NCI-H1436 (cell line): Measurements from ENCODE around the gene SCUBE3.

Experiments used
- DNase-seq: peaks from one replicate; lab custom pipeline; 2025; lab: John Stamatoyannopoulos, UW

The SCUBE3 gene

DNA sequence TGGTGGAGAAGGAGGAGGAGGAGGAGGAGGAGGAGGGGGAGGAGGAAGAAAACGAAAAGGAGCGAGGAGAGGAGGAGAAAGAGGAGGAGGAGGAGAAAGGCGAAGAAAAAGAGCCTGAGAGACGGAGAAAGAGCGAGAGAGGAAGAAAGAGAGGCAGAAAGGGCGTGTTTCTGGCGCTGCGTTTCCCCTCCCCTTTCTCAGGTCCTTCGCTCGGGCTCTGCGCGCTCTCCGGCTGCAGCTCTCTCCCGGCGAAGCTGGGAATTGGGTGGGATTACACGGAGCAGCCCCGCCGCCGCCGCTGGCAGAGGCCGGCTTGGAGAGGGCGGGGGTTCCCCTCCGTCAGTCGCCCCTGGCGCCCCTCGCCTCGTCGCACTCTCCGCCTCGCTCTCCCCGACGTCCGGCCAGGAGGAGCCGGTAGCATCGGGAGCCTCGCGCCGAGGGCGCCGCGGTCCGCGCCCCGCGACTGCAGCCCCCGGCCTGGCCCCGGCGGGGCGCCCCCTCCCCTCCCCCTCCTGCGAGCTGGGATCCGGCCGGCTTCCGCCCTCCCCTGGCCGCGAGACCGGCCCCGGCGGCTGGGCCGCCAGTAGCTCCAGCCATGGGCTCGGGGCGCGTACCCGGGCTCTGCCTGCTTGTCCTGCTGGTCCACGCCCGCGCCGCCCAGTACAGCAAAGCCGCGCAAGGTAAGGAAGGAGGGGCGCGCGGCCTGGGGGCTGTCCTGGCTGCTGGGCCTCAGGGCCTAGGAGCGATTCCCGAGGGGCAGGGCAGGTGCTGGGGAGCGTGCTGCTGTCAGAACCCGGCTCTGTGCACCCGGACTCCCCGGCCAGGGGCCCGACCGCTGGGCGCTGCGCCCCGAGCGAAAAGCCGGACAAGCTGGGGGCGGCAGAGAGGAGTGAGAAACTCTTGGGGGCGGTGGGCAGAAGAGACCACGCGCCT, at the start of gene SCUBE3:
TSS of gene SCUBE3 (plus strand) at position 133 of the 933 bp plus-strand sequence. CDS start at position 596, 463 bp downstream.
- DNase-seq, result peak; percentile 9

DNA sequence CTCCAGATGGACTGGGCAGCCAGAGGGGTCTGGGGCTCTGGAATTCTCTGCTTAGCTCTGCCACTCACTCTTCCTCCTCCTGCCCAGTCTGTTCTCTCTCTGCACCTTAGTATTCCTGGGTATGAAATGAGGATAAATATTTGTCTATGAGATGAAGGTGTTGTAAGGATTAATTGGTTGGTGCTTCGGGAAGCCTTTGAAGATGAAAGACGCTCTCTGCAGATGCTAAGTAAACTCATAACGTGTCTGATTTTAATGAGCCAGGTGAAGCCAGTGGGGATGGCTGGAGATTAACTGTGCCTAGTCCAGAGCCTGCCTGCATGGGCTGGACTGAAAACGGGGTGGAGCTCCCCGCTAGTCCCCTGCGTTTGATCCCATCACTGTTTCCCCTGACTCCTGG, 49.5 kb upstream of the SCUBE3 start:
- DNase-seq, result no peak

DNA sequence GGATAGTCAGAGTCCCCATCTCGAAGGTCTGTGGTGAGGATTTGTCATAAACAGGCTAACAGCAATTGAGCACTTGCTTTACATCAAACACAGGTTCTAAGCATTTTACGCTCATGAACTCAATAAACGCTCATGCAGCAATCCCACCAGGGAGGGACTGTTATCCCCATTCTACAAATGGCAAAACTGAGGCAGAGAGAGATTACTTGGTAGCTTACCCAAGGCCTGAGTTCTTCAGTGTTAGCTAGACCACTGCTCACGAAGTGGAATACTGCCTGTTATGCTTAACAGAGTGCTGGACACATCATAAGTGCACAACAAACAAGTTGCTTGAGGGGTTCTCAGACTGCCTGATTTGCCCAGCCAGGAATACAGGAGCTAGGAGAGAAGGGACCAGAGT, 48.9 kb upstream of the SCUBE3 start:
- no peak for DNase-seq

DNA sequence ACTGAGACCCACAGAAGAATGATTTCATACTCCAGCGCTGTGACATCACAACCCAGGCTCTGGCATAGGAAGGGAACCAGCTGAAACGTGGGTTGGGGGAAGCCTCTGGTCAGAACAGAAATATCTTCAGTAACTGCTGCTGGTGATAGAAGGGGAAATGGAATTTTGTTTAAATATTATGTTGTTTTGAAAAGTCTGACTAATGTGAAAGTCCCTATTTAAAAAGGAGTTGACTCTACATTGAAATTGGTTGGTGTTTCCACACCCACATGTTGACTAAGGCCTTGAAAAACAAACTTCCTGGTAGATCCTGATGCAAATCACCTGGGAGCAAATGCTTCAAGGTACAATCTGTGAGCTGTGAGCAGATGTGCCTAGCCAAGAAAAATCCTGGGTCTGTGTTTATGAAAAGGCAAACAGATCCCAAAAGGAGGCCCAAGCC, 48.1 kb upstream of the SCUBE3 start:
- no peak for DNase-seq

DNA sequence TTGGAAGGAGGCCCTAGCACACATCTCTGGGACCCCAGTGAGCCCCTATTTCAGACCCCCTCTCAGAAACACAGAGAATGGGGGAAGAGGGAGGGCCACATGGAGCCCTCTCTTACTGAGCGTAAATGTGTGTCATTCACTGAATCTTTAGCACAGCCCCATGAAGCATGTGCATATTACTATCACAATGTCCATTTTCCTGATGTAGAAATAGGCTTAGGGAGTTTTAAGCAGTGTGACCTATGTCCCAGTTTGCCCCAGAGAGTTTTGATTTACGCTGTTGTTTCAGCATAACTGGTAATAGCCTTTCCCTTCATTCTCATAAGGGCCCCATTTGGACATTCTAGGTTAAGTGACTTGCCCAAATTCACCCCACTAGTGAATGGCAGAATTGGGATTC, 47.6 kb upstream of the SCUBE3 start:
- no peak for DNase-seq

DNA sequence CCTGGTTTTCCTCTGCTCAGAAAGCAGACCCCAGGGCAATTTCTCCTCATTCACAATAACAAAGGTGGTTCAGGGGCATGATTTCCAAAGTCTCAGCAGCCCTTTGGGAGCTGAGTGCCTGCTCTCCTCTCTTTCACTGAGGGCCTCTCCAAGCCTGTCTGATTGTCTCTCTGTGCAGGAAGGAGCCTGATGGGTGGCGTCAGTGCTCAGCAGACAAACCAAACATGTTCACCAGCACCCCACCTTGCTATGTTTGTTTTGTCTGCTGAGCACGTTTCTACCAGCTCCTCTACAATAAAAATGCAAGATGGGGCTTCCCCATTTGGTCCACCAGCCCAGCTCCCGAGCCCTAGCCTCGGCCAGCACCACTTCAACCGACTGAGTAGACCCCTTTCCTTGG, 47.2 kb upstream of the SCUBE3 start:
- no peak for DNase-seq

DNA sequence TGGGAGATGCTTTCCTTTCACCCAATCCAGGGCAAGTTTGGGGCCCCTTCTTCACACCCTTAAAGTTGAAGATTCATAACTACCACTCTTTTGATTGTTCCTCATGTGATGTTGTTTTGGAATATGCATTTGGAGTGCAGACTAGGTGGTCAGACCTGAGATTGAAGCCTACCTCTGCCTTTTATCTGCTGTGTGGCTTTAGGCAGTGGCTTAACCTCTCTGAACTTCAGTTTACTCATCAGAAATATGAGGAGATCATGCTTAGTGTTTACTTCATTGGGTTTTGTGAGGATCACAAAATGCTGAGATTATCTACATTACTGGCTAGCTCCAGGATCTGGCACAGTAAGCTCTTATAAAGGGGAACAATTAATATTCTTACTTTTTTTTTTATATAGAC, 46.3 kb upstream of the SCUBE3 start:
- DNase-seq, result no peak

DNA sequence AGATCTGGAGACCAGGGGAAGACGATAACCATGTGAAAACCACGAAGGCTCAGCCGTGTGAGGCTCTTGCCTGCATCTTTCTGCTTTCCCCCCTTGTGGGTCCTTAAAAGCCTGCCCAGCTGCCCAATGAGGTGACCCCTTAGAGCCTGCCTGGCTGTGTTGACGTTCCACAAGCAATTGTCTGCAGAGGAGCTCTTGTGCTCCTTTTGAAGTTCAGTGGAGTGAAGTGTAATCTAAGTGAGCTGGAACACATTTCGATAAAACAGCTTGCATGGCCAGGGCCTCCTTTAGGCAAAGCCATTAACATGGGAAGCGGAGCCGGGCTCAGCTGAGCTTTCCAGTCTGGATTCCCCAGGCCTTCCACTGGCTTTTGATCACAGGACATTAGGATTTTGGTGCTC, 45.3 kb upstream of the SCUBE3 start:
- DNase-seq, result no peak

DNA sequence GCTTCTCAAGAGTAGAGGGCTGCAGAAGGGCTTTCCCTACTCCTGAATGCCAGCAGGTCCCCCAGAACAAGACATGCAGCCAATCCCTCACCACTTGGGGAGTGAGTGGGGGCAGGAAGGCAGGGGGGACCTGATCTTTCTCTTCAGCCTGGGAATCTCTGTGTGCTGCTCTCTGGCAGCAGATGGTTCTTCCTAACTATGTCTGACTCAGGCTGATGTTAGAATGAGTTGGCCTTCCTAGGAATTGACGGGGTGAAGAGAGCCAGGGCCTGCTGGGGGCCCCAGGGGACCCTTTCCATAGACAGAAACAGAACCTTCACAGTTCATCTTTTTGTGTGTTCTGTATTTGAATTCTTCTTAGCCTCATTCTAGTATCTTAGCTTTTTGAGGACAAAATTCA, 43.6 kb upstream of the SCUBE3 start:
- no peak for DNase-seq

DNA sequence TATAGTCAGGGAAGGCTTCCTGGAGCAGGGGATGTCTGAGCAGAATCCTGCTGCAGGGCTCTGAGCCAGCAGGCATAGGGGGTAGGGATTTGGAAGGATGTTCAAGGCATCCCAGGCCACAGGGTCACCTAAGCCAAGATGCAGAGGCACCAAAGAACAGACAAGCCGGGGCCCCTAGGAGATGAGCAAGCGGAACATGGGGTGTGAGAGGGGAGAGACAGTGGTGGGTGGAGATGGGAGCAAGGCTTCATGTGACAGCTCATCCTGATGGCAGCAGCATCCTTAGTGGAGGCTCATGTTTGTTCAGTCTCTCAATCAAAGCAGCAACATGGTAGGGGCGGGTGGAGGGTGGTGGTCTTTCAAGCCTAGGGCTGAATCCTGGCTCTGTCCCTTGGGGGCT, 42.9 kb upstream of the SCUBE3 start:
- no peak for DNase-seq

DNA sequence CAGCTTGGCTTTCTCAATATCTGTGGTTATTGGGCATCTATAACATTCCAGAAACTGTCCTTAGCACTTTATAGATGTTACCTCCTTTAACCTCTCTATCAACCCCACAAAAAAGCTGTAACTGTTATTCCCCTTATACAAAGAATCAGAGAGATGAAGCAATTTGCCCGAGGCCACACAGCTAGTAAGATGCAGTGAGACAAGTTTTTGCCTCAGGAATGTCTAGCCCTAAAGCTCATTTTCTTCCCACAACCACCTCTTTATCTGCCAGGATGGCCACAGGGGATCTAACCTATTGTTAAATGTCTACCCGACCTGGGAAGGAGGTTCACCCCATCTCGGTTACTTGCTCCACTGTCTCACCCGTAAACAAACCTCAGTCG, 40.7 kb upstream of the SCUBE3 start:
- DNase-seq, result no peak

DNA sequence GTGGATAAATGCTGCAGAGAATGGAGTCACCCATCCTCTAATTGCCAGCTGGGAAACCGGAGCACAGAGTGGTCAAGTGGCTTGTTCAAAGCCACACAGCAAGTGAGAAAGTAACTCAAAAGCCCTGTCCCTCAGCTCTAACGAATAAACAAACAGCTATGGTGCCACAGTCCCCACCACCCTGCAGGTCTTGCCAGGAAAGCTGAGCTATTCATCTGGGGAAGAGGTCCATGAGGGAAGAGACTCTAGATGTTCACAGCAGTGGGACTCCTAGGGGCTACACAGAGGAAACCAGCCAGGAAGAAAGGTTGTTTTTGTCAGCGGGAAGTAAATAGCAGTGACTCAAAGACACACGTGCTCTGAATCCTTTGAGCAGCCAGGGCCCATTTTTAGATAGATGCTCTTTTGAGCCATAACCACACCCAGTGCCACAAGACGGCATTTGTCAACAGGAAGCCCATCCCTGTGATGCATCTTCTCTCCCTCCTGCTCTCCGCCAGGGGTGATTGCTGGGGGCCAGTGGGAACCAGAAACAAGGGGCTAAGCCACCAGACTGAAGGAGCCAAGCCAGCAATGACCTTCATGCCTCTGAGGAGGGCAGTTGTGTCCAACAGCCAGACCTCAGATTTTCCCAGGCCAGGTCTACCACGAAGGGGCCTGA, 40.2 kb upstream of the SCUBE3 start:
- DNase-seq, result no peak

DNA sequence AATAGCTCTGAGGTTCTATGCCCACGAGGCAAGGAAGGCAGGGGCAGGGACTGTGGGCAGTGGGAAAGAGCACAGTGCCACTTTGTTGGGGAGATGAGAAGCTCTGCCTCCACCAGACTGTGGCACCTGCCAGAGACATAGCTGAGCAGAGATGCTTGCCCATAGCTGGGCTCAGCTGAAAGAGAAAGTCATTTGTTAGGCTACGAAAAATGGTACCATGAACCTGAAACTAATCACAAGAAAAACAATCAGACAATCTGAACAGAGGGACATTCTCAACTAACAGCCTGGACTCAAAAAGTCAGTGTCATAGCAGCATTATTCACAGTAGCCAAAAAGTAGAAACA, 39.7 kb upstream of the SCUBE3 start:
- no peak for DNase-seq

DNA sequence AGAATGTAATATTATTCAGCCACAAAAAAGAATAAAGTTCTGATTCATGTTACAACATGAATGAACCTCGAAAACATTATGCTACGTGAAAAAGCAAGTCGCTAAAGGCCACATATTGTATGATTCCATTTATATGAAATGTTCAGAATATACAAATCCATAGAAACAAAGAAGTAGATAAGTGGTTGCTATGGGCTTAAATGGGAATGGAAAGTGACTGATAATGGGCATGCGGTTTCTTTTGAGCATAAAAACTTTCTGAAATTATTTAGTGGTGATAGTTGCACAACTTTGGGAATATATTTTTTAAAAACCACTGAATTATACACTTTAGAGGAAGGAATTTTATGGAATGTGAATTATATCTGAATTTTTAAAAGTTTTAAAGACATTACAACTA, 39.3 kb upstream of the SCUBE3 start:
- DNase-seq, result no peak

DNA sequence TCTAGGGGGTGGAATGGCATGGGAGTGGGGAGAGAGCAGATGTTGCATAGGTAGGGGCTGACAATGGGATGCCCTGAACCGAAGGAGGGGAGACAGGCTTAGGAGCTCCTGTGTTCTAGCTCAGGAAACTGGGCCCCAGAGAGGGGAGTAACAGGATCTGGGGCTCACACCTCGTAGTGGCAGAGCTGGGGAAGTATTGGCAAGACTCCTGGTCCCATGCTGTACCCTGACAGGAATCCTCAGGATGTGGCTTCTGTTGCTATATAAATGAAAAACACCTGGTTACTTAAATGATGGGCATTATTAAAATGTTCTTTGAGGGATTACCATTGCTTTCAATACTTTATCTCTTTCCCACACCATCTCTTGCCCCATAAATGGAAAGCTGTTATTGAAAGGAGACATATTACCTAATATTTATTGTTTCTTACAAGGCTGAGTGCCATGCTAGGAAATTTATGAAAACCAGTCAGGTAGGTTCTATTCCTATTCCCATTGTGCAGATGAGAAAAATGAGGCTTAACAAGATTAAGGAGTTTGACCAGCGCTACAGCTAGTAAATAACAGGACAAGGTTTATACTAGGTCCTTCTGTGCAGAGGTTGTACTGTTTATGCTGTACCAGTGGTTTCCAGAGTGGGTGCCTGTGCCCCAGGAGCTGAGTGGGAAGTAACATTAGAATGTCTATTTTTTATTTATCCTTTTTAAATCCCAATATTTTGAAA, 37.3 kb upstream of the SCUBE3 start:
- no peak for DNase-seq

DNA sequence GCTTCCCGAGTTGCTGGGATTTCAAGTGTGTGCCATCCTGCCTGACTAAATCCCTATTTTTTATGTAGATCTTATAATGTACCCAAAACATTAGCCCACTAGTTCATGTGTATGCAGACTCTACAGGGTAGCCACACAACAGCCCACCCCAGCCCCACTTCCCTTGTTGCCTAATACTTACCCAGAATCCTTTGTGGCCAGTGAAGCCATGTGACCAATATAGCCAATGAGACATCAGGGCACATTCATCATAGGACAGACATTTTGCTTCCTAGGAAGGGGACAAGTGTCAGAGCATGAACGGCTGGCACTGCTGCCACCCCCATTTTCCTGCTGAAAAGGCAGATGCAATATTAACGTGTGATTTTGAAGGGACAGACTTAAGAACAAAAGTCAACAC, 36.6 kb upstream of the SCUBE3 start:
- no peak for DNase-seq

DNA sequence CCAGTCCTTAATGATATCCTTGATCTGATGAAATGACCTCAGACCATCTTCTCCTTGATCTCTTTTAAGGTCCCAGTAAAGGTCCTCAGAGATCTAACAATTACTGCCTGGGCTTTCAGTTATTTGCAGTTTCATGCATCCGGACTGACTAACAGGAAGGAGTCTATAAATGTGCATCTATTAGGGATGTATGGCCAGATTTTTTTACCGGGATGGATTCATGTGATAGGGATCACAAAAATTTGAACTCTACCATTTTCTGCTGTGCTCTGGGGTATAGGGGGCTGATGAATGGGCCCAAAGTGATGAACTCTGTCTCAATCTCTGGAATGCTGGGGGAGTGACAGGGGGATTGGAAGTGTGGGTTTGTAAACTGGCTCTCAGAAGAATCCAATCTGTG, 36.2 kb upstream of the SCUBE3 start:
- no peak for DNase-seq

DNA sequence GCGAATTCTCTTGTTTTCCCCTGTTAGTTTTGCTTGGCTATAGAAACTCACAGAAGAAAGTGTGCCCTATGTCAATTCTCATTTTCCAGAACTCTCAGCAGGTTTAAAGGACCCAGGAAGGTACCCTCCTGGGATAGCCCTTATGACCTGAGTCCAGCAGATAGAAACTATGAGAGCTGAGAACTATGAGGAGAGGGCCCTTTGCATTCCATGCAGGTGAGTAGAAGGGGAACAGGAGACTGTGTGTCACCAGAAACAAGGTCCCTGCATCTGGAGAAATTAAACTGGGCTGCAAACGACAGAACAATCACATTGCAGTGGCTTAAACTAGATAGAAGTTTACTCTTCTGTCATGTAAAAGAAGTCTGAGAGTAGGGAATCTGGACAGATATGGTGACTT, 35.7 kb upstream of the SCUBE3 start:
- DNase-seq, result no peak

DNA sequence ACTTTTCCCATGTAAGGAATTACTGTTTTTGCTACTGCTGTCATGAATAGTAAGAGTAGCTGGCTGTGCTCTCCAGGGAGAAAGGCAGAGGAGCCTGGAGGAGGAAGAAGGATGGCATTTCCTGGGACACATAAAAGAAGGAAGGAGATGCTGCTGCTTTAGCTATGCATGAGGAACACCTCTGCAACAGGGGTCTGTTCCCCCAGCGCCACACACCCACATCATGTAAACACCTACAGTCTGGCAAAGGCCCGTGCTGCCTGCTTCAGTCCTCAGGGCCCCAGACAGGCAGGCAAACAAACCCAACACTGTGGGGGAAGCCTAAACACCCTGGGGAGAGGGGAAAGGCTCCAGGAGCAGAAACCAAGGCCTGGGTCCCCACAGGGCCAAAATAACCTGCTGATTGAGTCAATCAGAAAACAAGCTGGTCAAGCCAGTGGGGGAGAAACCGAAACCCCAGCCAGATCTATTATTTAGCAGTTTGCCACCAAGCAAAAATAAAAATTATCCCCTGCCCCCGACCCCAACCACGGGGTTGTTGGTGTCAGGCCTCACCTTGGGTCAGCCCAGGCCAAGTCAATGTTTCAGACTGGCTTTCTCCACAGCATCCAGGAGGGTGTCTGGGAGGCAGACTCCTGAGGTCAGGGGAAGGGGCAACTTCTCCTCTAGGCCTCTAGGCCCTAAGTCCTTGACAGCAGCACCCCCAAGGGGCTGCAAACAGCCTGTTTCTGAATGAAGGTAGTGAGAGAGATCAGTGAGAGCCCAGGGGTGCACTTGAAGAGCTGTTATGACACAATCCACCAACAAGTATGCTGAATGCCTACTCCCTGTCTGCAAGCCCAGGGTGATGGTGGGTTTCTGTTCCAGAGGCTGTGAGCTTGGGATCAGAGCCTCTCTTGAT, 34.6 kb upstream of the SCUBE3 start:
- DNase-seq, result no peak

DNA sequence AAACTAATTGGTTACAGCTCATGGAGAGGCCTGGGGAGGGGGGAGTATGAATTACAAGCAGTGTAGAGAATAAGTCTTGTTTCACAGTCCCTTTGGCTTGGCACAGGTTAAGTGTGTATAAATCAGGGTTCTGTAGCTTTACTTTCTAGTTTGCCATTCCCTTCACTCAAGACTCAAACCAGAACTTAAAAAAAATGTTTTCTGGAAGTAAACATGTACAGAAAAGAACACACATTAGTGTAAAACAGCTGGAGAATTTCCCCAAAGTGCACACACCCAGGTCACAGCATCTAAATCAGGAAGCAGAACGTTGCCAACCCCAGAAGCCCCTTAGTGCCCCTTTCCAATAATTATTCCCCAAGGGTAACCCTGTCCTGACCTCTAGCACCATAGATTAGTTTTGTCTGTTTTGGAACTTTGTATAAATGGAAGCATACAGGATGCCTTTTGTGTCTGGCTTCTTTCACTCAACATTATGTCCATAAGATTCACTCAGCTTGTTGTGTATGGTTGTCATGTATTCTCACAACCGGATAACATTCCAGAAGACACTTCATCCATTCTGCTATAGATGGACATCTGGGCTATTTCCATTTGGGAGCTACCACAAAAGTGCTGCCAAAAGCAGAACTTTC, 33.7 kb upstream of the SCUBE3 start:
- no peak for DNase-seq

DNA sequence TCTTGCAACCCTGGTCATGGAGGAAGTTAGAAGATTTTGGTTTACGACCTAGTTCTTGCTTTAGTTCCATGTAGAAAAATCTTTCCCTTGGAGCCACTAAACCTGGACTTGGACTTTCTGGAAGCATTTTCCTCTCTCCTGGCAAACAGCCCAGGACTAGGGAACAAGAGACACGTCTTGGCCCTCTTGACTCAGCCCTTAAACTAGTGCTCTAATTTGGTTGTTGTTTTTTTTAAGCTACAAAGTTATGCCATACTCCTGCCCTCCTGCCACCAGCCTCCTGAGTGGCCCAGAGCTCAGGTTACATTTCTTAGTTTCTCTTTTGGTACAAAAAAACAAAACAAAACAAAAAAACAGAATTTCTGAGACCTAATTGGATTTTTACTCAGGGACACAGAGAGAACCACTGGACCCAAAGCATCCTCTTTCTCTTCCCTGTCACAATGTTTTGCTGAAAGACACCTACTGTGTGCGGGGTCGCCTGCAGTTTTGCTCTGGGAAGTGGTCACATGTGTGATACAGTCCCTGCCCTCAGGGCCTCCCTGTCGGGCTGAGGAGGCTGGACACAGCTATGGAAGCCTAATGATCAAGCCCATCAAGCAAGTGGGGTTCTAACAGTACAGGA, 32.3 kb upstream of the SCUBE3 start:
- DNase-seq, result no peak
